ENCODE data around the gene TBX1.

DNA sequence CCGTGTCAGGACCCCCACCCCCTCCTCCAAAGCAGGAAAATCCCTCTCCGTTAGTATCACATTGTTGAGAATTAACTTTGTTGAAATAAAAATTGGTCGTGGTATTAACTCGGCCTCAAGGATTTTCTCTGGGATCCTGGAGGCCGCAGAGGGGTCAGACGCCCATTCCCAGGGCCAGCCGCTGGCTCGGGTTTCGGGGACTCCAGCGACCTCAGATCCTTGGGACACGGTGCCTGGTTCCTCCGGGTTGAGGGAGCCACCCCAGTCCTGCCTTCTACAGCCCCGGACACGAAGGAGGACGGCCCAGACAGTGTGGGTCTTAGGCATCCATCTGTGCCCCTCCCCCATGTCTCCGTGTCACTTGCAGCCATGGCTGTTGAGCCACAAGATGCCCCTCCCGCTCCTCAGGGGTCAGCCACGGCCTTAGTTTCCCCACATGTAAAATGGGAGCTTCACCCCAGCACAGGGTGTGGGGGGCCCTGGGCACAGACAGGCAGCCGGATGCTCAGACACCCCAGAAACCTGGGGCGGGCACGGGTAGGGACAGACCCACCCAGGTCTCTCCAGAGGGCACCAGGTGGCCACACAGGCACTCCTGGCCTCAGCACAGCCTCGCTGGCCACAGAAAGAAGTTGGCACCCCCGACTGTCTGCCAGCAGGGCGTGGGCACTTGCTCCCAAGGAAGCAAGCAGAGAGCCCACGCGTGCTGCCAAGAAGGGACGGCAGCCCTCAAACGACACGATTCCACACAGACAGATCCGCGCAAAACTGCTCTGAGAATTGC, 21.7 kb upstream of the TBX1 start:
- no peak for TF ChIP-seq CTCF (conservative IDR thresholded peaks at IDR 0.05; ENCODE audit: low read length)
- no peak for TF ChIP-seq EZH2phosphoT487 (IDR thresholded peaks at IDR 0.05; ENCODE audit: borderline replicate concordance, low read depth, low read length)
